ENCODE measurements around the gene AGFG2. TPM values are rescaled to one million over a fixed set of nuclear protein-coding genes. Genes with fewer than 3 reads are reported as not detected.
A peak's percentile ranks its signal among the peaks of the same experiment; 100 is the strongest.

AGFG2 gene
- total and polyA plus RNA-seq, 2 of the 4 experiments (the other 2 are of a cell fraction), result 3.0 to 10.0 TPM

DNA sequence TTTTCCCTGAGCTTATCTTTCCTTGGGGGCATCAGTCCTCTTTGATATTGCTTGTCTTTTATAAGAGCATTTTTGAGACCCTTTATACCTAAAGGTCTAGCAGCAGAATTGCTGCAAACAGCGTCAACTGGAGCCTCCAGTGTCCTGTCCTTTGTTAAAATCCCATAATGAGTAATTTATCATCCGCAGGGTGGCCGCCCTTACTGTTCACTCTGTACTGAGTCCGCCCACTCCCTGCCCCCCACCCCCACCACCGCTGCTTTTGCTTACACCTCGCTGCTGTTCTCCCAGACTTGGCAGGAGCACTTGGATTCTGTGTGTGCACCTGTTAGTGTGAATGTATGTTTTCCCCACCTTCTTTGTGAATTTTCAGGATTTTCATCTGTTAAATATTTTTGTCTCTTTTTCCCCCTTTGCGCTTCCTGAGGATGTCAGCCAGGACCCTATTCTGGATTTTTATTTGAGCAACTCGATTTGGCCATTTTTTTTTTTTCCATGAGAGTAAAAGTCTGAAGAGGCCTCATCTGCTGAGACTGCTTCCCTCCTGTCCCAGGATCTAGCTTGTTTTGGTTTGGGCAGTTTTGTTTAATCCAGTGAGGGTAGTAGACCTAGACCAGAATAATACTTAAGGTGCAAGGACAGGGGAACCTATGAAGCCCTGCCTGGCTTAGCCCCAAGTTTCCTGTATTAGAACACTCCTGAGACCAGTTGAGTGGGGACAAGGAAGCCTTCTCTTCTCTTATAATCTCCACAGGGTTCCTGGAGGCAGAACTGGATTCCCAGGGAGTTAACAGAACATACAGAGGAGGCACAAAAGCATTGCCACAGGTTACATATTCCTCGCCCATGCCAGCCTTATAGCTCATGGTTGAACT is 8.2 kb downstream of the AGFG2 start:
- in situ Hi-C loops (cut with MboI; ENCODE audit: low sequenced_read_pairs) (no loop called here), intact Hi-C loops (cut with micrococcal nuclease) (loop anchor here (5.0 kb wide), 2 partner anchors 55 to 70 kb away; partner anchors contain the start of gene TSC22D4), dilution Hi-C loops (cut with HindIII; ENCODE audit: low sequenced_read_pairs, unreplicated experiment) (no loop called here)
- H3K4me1 ChIP-seq (ENCODE audit: control insufficient read depth, insufficient read depth, low read length), result peaks cover 28% of the 10 kb centered on the region
- TF ChIP-seq BHLHE40 (IDR thresholded peaks at IDR 0.05; ENCODE audit: low read depth, low read length) (no peak), SMC3 (IDR thresholded peaks at IDR 0.05; ENCODE audit: low read depth, low read length) (no peak), RCOR1 (IDR thresholded peaks at IDR 0.05; ENCODE audit: insufficient replicate concordance, low read length) (no peak), MAZ (IDR thresholded peaks at IDR 0.05; ENCODE audit: borderline replicate concordance, low read depth, low read length) (no peak), MAFK (IDR thresholded peaks at IDR 0.05; ENCODE audit: low read depth, low read length) (no peak), RFX5 (IDR thresholded peaks at IDR 0.05; ENCODE audit: low read depth, low read length) (no peak), POLR2A (IDR thresholded peaks at IDR 0.05; ENCODE audit: low read depth, low read length) (no peak), CEBPB (IDR thresholded peaks at IDR 0.05; ENCODE audit: low read depth, low read length) (no peak), FOS (IDR thresholded peaks at IDR 0.05; ENCODE audit: low read depth, low read length) (no peak), NFE2L2 (IDR thresholded peaks at IDR 0.05; ENCODE audit: low read depth, low read length) (no peak), RAD21 (IDR thresholded peaks at IDR 0.05; ENCODE audit: low read length) (no peak)
- TF ChIP-seq, protein P1, sequence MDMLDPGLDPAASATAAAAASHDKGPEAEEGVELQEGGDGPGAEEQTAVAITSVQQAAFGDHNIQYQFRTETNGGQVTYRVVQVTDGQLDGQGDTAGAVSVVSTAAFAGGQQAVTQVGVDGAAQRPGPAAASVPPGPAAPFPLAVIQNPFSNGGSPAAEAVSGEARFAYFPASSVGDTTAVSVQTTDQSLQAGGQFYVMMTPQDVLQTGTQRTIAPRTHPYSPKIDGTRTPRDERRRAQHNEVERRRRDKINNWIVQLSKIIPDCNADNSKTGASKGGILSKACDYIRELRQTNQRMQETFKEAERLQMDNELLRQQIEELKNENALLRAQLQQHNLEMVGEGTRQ (IDR thresholded peaks at IDR 0.05; ENCODE audit: low read depth, low read length), result no peak
- TF ChIP-seq, protein P2, sequence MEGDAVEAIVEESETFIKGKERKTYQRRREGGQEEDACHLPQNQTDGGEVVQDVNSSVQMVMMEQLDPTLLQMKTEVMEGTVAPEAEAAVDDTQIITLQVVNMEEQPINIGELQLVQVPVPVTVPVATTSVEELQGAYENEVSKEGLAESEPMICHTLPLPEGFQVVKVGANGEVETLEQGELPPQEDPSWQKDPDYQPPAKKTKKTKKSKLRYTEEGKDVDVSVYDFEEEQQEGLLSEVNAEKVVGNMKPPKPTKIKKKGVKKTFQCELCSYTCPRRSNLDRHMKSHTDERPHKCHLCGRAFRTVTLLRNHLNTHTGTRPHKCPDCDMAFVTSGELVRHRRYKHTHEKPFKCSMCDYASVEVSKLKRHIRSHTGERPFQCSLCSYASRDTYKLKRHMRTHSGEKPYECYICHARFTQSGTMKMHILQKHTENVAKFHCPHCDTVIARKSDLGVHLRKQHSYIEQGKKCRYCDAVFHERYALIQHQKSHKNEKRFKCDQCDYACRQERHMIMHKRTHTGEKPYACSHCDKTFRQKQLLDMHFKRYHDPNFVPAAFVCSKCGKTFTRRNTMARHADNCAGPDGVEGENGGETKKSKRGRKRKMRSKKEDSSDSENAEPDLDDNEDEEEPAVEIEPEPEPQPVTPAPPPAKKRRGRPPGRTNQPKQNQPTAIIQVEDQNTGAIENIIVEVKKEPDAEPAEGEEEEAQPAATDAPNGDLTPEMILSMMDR (conservative IDR thresholded peaks at IDR 0.05; ENCODE audit: low read depth, low read length), result no peak
- no CpG with 5 or more reads among the region's 9 CpGs for WGBS, 2 experiments (ENCODE audit: extremely low coverage in 2 of 2, insufficient read length in 1 of 2)
- H3K27ac ChIP-seq (ENCODE audit: insufficient read depth, low read length), result peak overlapping the region; percentile 63; the same call in 1 of the 2 replicates
- no peaks in the 10 kb centered on the region for H3K27me3 ChIP-seq (ENCODE audit: control insufficient read depth, insufficient read depth, low read length)
- H4K8ac ChIP-seq (ENCODE audit: low read depth in 2 of 2, low read length in 2 of 2), result peak overlapping the region; percentile 83 to 94
- peak overlapping the region; percentile 44 for H3K14ac ChIP-seq (replicated peaks; ENCODE audit: low read depth, low read length)
- peak overlapping the region; percentile 94 for H3K18ac ChIP-seq (ENCODE audit: low read depth, low read length)
- H4K20me1 ChIP-seq (ENCODE audit: insufficient read depth, low read length), result no peaks in the 10 kb centered on the region
- no peaks in the 10 kb centered on the region for H3K9me3 ChIP-seq (ENCODE audit: control insufficient read depth, insufficient read depth, low read length)
- POLR2A ChIA-PET (ENCODE audit: unreplicated experiment), result no interaction called here
- peak overlapping the region; percentile 67; the same call in 1 of the 2 replicates for H3K23ac ChIP-seq (ENCODE audit: low read depth, low read length)
- no TSS peak for BruUV-seq (replicated peaks)
- H4K91ac ChIP-seq (ENCODE audit: insufficient read depth, low read depth, low read length), result peak overlapping the region; percentile 77
- peak overlapping the region; percentile 93; the same call in 2 of the 3 replicates for H2BK15ac ChIP-seq (ENCODE audit: low read depth, low read length)
- peaks cover 27% of the 10 kb centered on the region for H3K9me1 ChIP-seq (ENCODE audit: insufficient read depth, low read length)
- H4K5ac ChIP-seq (ENCODE audit: low read depth, low read length), result peak overlapping the region; percentile 65
- H2AFZ ChIP-seq (replicated peaks; ENCODE audit: low read length, poor library complexity), result no peak overlapping the region
- peak overlapping the region; percentile 58 for H2BK120ac ChIP-seq (ENCODE audit: low read depth, low read length)
- H2AK9ac ChIP-seq (replicated peaks; ENCODE audit: low read depth, low read length, poor library complexity), result no peak overlapping the region
- peak overlapping the region; percentile 57 for H3K4me2 ChIP-seq (ENCODE audit: low read depth, low read length)
- CTCF ChIA-PET, result interaction anchor here (0.5 to 0.9 kb wide), 5 partner anchors 9 to 210 kb away, joined by 3 to 6 read pairs (median 4); no protein-coding TSS in a partner anchor
- H3K36me3 ChIP-seq (ENCODE audit: control insufficient read depth, insufficient read depth, low read length), result no peaks in the 10 kb centered on the region; the same call in 1 of the 2 replicates
- H3K56ac ChIP-seq (ENCODE audit: extremely low read depth, insufficient read depth, low read length), result peak overlapping the region; percentile 58; the same call in 1 of the 2 replicates
- H3K4ac ChIP-seq (ENCODE audit: low read depth, low read length), result peak overlapping the region; percentile 72
- no peak for DNase-seq
- H3K4me3 ChIP-seq (ENCODE audit: insufficient read depth, low read depth, low read length), result no peak overlapping the region
- peak overlapping the region; percentile 63; the same call in 1 of the 2 replicates for H3K9ac ChIP-seq (ENCODE audit: low read depth, low read length)
- H2AK5ac ChIP-seq (ENCODE audit: low read depth, low read length), result peak overlapping the region; percentile 78
- H3K79me1 ChIP-seq (ENCODE audit: low read depth in 1 of 2, low read length in 2 of 2), result peaks cover 18 to 47% of the 10 kb centered on the region in 2 experiments
- ATAC-seq (ENCODE audit: low read depth), result no peak
- peak overlapping the region; percentile 70; the same call in 1 of the 2 replicates for H2BK20ac ChIP-seq (ENCODE audit: low read depth, low read length)
- H2BK5ac ChIP-seq (ENCODE audit: low read depth, low read length, poor library complexity, severe bottlenecking), result peak overlapping the region; percentile 76
